ENCODE results near the gene DAB1.

DNA sequence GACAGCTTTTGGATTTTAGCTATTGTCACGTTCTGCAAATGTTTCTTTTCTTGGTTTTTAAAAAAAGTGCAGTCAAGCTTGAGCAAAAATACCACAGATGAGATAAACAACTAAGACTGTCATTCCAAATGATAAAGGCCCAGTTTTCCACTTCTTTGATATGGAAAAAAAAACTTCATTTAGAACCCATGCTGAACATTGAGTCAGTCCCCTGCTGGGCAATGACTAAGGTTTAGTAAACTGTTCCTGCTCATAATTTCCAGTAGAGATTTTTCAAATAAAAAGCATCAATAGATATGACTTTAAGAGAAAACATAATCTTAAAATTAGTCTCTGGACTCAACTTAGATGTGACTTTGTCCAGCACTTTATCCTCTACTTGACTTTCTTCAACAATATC, 290.2 kb downstream of the DAB1 start:
- TF ChIP-seq, protein P1, sequence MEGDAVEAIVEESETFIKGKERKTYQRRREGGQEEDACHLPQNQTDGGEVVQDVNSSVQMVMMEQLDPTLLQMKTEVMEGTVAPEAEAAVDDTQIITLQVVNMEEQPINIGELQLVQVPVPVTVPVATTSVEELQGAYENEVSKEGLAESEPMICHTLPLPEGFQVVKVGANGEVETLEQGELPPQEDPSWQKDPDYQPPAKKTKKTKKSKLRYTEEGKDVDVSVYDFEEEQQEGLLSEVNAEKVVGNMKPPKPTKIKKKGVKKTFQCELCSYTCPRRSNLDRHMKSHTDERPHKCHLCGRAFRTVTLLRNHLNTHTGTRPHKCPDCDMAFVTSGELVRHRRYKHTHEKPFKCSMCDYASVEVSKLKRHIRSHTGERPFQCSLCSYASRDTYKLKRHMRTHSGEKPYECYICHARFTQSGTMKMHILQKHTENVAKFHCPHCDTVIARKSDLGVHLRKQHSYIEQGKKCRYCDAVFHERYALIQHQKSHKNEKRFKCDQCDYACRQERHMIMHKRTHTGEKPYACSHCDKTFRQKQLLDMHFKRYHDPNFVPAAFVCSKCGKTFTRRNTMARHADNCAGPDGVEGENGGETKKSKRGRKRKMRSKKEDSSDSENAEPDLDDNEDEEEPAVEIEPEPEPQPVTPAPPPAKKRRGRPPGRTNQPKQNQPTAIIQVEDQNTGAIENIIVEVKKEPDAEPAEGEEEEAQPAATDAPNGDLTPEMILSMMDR (IDR thresholded peaks at IDR 0.05; ENCODE audit: poor library complexity, severe bottlenecking): no peak
- no peak for TF ChIP-seq REST (IDR thresholded peaks at IDR 0.05; ENCODE audit: borderline replicate concordance)
- TF ChIP-seq EZH2 (IDR thresholded peaks at IDR 0.05; ENCODE audit: borderline replicate concordance, insufficient read depth, low read length, poor library complexity, severe bottlenecking): no peak
- no peak for TF ChIP-seq EP300 (conservative IDR thresholded peaks at IDR 0.05; ENCODE audit: poor library complexity, severe bottlenecking)
- TF ChIP-seq POLR2AphosphoS5 (IDR thresholded peaks at IDR 0.05): no peak
- no peak for TF ChIP-seq MXI1 (conservative IDR thresholded peaks at IDR 0.05; ENCODE audit: poor library complexity, severe bottlenecking)
- no peak for TF ChIP-seq RAD21 (conservative IDR thresholded peaks at IDR 0.05)
- no peak for TF ChIP-seq TAF1 (IDR thresholded peaks at IDR 0.05; ENCODE audit: low read depth)
- TF ChIP-seq SMC3 (conservative IDR thresholded peaks at IDR 0.05; ENCODE audit: poor library complexity): no peak

Data from neural cell (in vitro differentiated cells).